Measurements from ENCODE around the gene SURF4. TPM values are rescaled to one million over a fixed set of nuclear protein-coding genes. Genes with fewer than 3 reads are reported as not detected.

Gene SURF4
- total and polyA plus RNA-seq, 2 of the 13 experiments (the other 11 are each of a cell fraction or from before 2014, with no cell fraction given): 220 to 265 TPM

GRCh38 chr9:133421615-133422542 lies 46.0 kb upstream of the SURF4 start, which contains the start of gene ADAMTS13 (continued):
- 0 out of 4 replicates have a peak, but pooled peaks of 1 of the 2 experiments have one; percentile 20 for TF ChIP-seq HMGXB4 (CRISPR knock-in tag; IDR thresholded peaks at IDR 0.05; ENCODE audit: borderline replicate concordance in 1 of 2, low read depth in 1 of 2)
- no peak for TF ChIP-seq ZBTB44 (CRISPR knock-in tag; IDR thresholded peaks at IDR 0.05)
- TF ChIP-seq MAX (IDR thresholded peaks at IDR 0.05): 0 out of 2 replicates have a peak, but pooled peaks have one; percentile 17
- TF ChIP-seq PHF21A (CRISPR knock-in tag; IDR thresholded peaks at IDR 0.05): peak; percentile 34; the same call in 1 of the 2 replicates
- peak; percentile 50; the same call in 1 of the 2 replicates for TF ChIP-seq ZNF788 (CRISPR knock-in tag; IDR thresholded peaks at IDR 0.05; ENCODE audit: borderline replicate concordance)
- TF ChIP-seq KLF12 (CRISPR knock-in tag; IDR thresholded peaks at IDR 0.05; ENCODE audit: borderline replicate concordance): peak; percentile 40; the same call in 1 of the 2 replicates
- no peak for TF ChIP-seq ZNF670 (CRISPR knock-in tag; IDR thresholded peaks at IDR 0.05; ENCODE audit: borderline replicate concordance)
- no peak for TF ChIP-seq ZNF530 (CRISPR knock-in tag; IDR thresholded peaks at IDR 0.05; ENCODE audit: low read depth)
- TF ChIP-seq ZNF543 (CRISPR knock-in tag; IDR thresholded peaks at IDR 0.05): peak; percentile 69; the same call in 1 of the 2 replicates
- no peak for TF ChIP-seq ZNF354B (CRISPR knock-in tag; IDR thresholded peaks at IDR 0.05)
- peak; percentile 59 for TF ChIP-seq CTCF (CRISPR knock-in tag; IDR thresholded peaks at IDR 0.05)
- TF ChIP-seq CEBPB (IDR thresholded peaks at IDR 0.05; ENCODE audit: borderline replicate concordance, low read depth, low read length): no peak
- TF ChIP-seq BRCA1 (CRISPR knock-in tag; IDR thresholded peaks at IDR 0.05): no peak
- TF ChIP-seq JUND (CRISPR knock-in tag; IDR thresholded peaks at IDR 0.05): 0 out of 2 replicates have a peak, but pooled peaks have one; percentile 9
- 0 out of 2 replicates have a peak, but pooled peaks have one; percentile 10 for TF ChIP-seq PAXIP1 (CRISPR knock-in tag; conservative IDR thresholded peaks at IDR 0.05)
- TF ChIP-seq ZNF660 (CRISPR knock-in tag; IDR thresholded peaks at IDR 0.05; ENCODE audit: borderline replicate concordance, low read depth): no peak
- TF ChIP-seq RBAK (CRISPR knock-in tag; IDR thresholded peaks at IDR 0.05): no peak
- peak; percentile 67; the same call in 1 of the 2 replicates for TF ChIP-seq ZFP90 (CRISPR knock-in tag; IDR thresholded peaks at IDR 0.05; ENCODE audit: borderline replicate concordance)
